A549 (cell line): ENCODE results near the gene RAP2C. TPM values are rescaled to one million over a fixed set of nuclear protein-coding genes. Genes with fewer than 3 reads are reported as not detected.

ENCODE experiments used
- ATAC-seq, 2 experiments: fragments of 200-7000 bp in 1 of 2; fragments of >200 bp in 1 of 2; cut with Nextera tagmentation in 1 of 2; cut with Tn5 transposase in 1 of 2; 3 replicates each; pipeline versions ENCODE4 v1.8.0 to v1.9.1; 2018 to 2020; ENCODE audit warnings: mild to moderate bottlenecking in 1 of 2, moderate library complexity in 1 of 2
- CTCF ChIA-PET: fragments of 300-600 bp; sonication (Branson Sonifier 250); formaldehyde crosslinking; extraction: SDS; loops from one replicate; lab custom pipeline; 2021; ENCODE audit warnings: antibody characterized with exemption, inconsistent platforms; lab: Yijun Ruan, JAX
- POLR2A ChIA-PET: fragments of 350-600 bp; formaldehyde crosslinking; extraction: SDS; loops from one replicate; lab custom pipeline; 2021; ENCODE audit warnings: antibody characterized with exemption, inconsistent platforms; lab: Yijun Ruan, JAX
- DNase-seq, 2 experiments: peaks; one replicate each; pipeline versions ENCODE4 v3.0.0 to v3.0.0-alpha.2; 2011 to 2016; ENCODE audit warnings: low read depth in 1 of 2, low spot score in 1 of 2
- FAIRE-seq: peaks from 2 replicates; lab custom pipeline; 2011; peaks lifted over from hg19 to GRCh38; lab: Jason Lieb, UNC
- H3K27ac ChIP-seq, 2 experiments: fragments of >200 bp; sonication (Bioruptor Twin); formaldehyde crosslinking; 3 replicates each; pipeline ENCODE4 v1.5.1; 2016 to 2017
- H3K4me1 ChIP-seq: fragments of >200 bp; sonication (Bioruptor Twin); formaldehyde crosslinking; 3 replicates; pipeline ENCODE4 v1.6.1; 2016
- H3K4me2 ChIP-seq: fragments of >200 bp; sonication (Bioruptor Twin); formaldehyde crosslinking; 3 replicates; pipeline ENCODE4 v1.6.1; 2016
- H3K4me3 ChIP-seq: fragments of >200 bp; sonication (Bioruptor Twin); formaldehyde crosslinking; 3 replicates; pipeline ENCODE4 v1.5.1; 2016
- H3K9me3 ChIP-seq: fragments of >200 bp; sonication (Bioruptor Twin); formaldehyde crosslinking; 3 replicates; pipeline ENCODE4 v1.6.1; 2016
- ATOH8 ChIP-seq: fragments of 250-450 bp; sonication (Bioruptor Pico); IDR thresholded peaks from 2 replicates; pipeline ENCODE4 v1.5.0; 2020; ENCODE audit warnings: low read depth, mild to moderate bottlenecking, moderate library complexity
- BHLHE40 ChIP-seq: IDR thresholded peaks from 2 replicates; pipeline ENCODE4 v1.6.1; 2012; ENCODE audit warnings: low read depth, low read length, inconsistent platforms
- CHD2 ChIP-seq: fragments of 150-350 bp; IDR thresholded peaks from 2 replicates; pipeline ENCODE4 v1.6.1; 2014; ENCODE audit warnings: low read length; ENCODE audit not compliant: partially characterized antibody
- CTCF ChIP-seq: fragments of >200 bp; sonication (Bioruptor Twin); formaldehyde crosslinking; IDR thresholded peaks from 3 replicates; pipeline ENCODE4 v1.5.1; 2016
- EHMT2 ChIP-seq: fragments of 200-600 bp; sonication (generic); IDR thresholded peaks from 2 replicates; pipeline ENCODE4 v1.6.1; 2016; ENCODE audit warnings: antibody characterized with exemption, low read depth, mild to moderate bottlenecking, moderate library complexity
- ELK1 ChIP-seq: fragments of 150-350 bp; IDR thresholded peaks from 2 replicates; pipeline ENCODE4 v1.6.1; 2014; ENCODE audit warnings: low read depth, mild to moderate bottlenecking, low read length
- ESRRA ChIP-seq: fragments of 150-350 bp; IDR thresholded peaks from 2 replicates; pipeline ENCODE4 v1.6.1; 2014; ENCODE audit warnings: mild to moderate bottlenecking, low read length, borderline replicate concordance
- FOXS1 ChIP-seq: fragments of 250-450 bp; sonication (Bioruptor Pico); IDR thresholded peaks from 2 replicates; pipeline ENCODE4 v1.5.0; 2020; ENCODE audit warnings: mild to moderate bottlenecking, moderate library complexity
- HDAC2 ChIP-seq: fragments of 200-600 bp; sonication (generic); IDR thresholded peaks from 2 replicates; pipeline ENCODE4 v1.6.1; 2016
- HES2 ChIP-seq: fragments of >200 bp; sonication (Bioruptor Twin); formaldehyde crosslinking; IDR thresholded peaks from 2 replicates; pipeline ENCODE4 v1.6.1; 2016
- HMGXB4 ChIP-seq: fragments of 250-450 bp; sonication (Bioruptor Pico); IDR thresholded peaks from 2 replicates; pipeline ENCODE4 v1.5.0; 2021; ENCODE audit warnings: mild to moderate bottlenecking, moderate library complexity, borderline replicate concordance
- HOXA7 ChIP-seq: fragments of 250-450 bp; sonication (Bioruptor Pico); IDR thresholded peaks from 2 replicates; pipeline ENCODE4 v1.5.0; 2020; ENCODE audit warnings: mild to moderate bottlenecking, moderate library complexity
- HOXB13 ChIP-seq: fragments of 250-450 bp; sonication (Bioruptor Pico); IDR thresholded peaks from 2 replicates; pipeline ENCODE4 v1.5.0; 2020; ENCODE audit warnings: low read depth, mild to moderate bottlenecking, moderate library complexity
- JUNB ChIP-seq: fragments of >200 bp; sonication (Bioruptor Twin); formaldehyde crosslinking; IDR thresholded peaks from 2 replicates; pipeline ENCODE4 v1.6.1; 2016
- KDM1A ChIP-seq: fragments of 200-600 bp; sonication (generic); IDR thresholded peaks from 2 replicates; pipeline ENCODE4 v1.6.1; 2016; ENCODE audit warnings: low read depth, mild to moderate bottlenecking
- KDM5A ChIP-seq: fragments of 200-600 bp; sonication (generic); IDR thresholded peaks from 2 replicates; pipeline ENCODE4 v1.6.1; 2016; ENCODE audit warnings: antibody characterized with exemption, mild to moderate bottlenecking
- NPAS2 ChIP-seq: fragments of 250-450 bp; sonication (Bioruptor Pico); IDR thresholded peaks from 2 replicates; pipeline ENCODE4 v1.8.0; 2022; ENCODE audit warnings: mild to moderate bottlenecking, moderate library complexity, borderline replicate concordance
- PBX3 ChIP-seq: IDR thresholded peaks from 2 replicates; pipeline ENCODE4 v1.6.1; 2012
- PHF8 ChIP-seq: fragments of 200-600 bp; sonication (generic); IDR thresholded peaks from 2 replicates; pipeline ENCODE4 v1.6.1; 2016; ENCODE audit warnings: low read depth, mild to moderate bottlenecking, antibody characterized with exemption, moderate library complexity, borderline replicate concordance
- RAD21 ChIP-seq, 2 experiments: fragments of >200 bp in 1 of 2; sonication (Bioruptor Twin) in 1 of 2; formaldehyde crosslinking in 1 of 2; IDR thresholded peaks in 1 of 2; conservative IDR thresholded peaks in 1 of 2; 2 replicates in 1 of 2; 3 replicates in 1 of 2; pipeline ENCODE4 v1.6.1; 2012 to 2018; ENCODE audit warnings: inconsistent platforms in 1 of 2
- RARB ChIP-seq: fragments of 250-450 bp; sonication (Bioruptor Pico); IDR thresholded peaks from 2 replicates; pipeline ENCODE4 v1.8.0; 2021; ENCODE audit warnings: mild to moderate bottlenecking, moderate library complexity
- RNF2 ChIP-seq: fragments of 200-600 bp; sonication (generic); IDR thresholded peaks from 2 replicates; pipeline ENCODE4 v1.6.1; 2016; ENCODE audit warnings: low read depth, mild to moderate bottlenecking, antibody characterized with exemption, moderate library complexity, borderline replicate concordance
- SMC3 ChIP-seq: fragments of >200 bp; sonication (Bioruptor Twin); formaldehyde crosslinking; IDR thresholded peaks from 3 replicates; pipeline ENCODE4 v1.6.1; 2018; ENCODE audit warnings: inconsistent platforms
- SREBF2 ChIP-seq: fragments of 450-650 bp; IDR thresholded peaks from 2 replicates; pipeline ENCODE4 v1.6.1; 2014; ENCODE audit warnings: mild to moderate bottlenecking, moderate library complexity
- TP53 ChIP-seq: fragments of 250-450 bp; sonication (Bioruptor Pico); IDR thresholded peaks from 2 replicates; pipeline ENCODE4 v1.5.0; 2021; ENCODE audit warnings: mild to moderate bottlenecking, moderate library complexity
- ZFP36 ChIP-seq: fragments of 450-650 bp; IDR thresholded peaks from 2 replicates; pipeline ENCODE4 v1.6.1; 2014; ENCODE audit warnings: borderline replicate concordance; ENCODE audit not compliant: partially characterized antibody
- WGBS: methylation state at CpG from one replicate; pipeline ENCODE4 v1.1.6; 2017; ENCODE audit errors: missing lambda C conversion rate; 5-methylcytosine and 5-hydroxymethylcytosine counted together
- polyA plus RNA-seq, 4 experiments: library from polyadenylated mRNA; depleted of rRNA in 3 of 4; stranded (reverse); fragments of >200 nt; fragmentation: RNase III in 1 of 4; extraction: RNeasy Plus Mini Kit Qiagen cat#74134 plus additional on column Dnase treatment in 1 of 4; gene quantifications; 2 replicates in 3 of 4; 3 replicates in 1 of 4; pipeline ENCODE4 v1.2.3, GENCODE V29; 2011 to 2017

RAP2C gene
- polyA plus RNA-seq, 2 of the 4 experiments (the other 2 are of a cell fraction), result 25.8 to 27.2 TPM

- 0% methylated on average over 1 of the region's 1 CpG for WGBS
- no peak for DNase-seq
- no peak for FAIRE-seq
- no peak for ATAC-seq
- Histone ChIP-seq H3K9me3 (no peaks in the 10 kb centered on the region), H3K4me3 (no peak overlapping the region), H3K27ac (no peak overlapping the region), H3K4me2 (no peak overlapping the region), H3K4me1 (no peaks in the 10 kb centered on the region)
- no peak for TF ChIP-seq RNF2
- no peak for TF ChIP-seq NPAS2 (CRISPR knock-in tag)
- TF ChIP-seq KDM1A, result no peak
- TF ChIP-seq HES2, result no peak
- TF ChIP-seq ZFP36, result no peak
- TF ChIP-seq ELK1, result no peak
- TF ChIP-seq ATOH8 (CRISPR knock-in tag), result no peak
- CTCF ChIA-PET, result no interaction called here
- POLR2A ChIA-PET, result no interaction called here
Observed at GRCh38 chrX:132173647-132174046, 45.6 kb downstream of the RAP2C start.

- CTCF ChIA-PET, result no interaction called here
- no peak for FAIRE-seq
Observed at GRCh38 chrX:132171881-132172280, 47.4 kb downstream of the RAP2C start.

GRCh38 chrX:132171478-132171877 lies 47.8 kb downstream of the RAP2C start:
- H3K9me3 ChIP-seq, result no peaks in the 10 kb centered on the region
- no peak overlapping the region for H3K27ac ChIP-seq
- H3K4me2 ChIP-seq, result no peak overlapping the region
- H3K4me3 ChIP-seq, result no peak overlapping the region
- ChIA-PET CTCF (no interaction called here), POLR2A (no interaction called here)
- no peaks in the 10 kb centered on the region for H3K4me1 ChIP-seq
- TF ChIP-seq FOXS1 (CRISPR knock-in tag) (no peak), EHMT2 (no peak), HOXA7 (no peak), NPAS2 (CRISPR knock-in tag) (no peak), CHD2 (no peak), PBX3 (no peak), HMGXB4 (CRISPR knock-in tag) (no peak), HDAC2 (no peak), RAD21 (conservative IDR thresholded peaks at IDR 0.05 in 1 of 2, IDR thresholded peaks at IDR 0.05 in 1 of 2) (no peak), ESRRA (no peak), RARB (CRISPR knock-in tag) (no peak), SMC3 (no peak), JUNB (no peak)
- FAIRE-seq (no peak), ATAC-seq (0 out of 6 replicates have a peak, but pooled peaks of 1 of the 2 experiments have one; percentile 33), DNase-seq (peak in 1 of 2 experiments; percentile 11)
- 18% methylated on average over 3 of the region's 3 CpGs for WGBS

More at GRCh38 chrX:132171881-132172280, 47.4 kb downstream of the RAP2C start:
- H3K4me1 ChIP-seq, result no peaks in the 10 kb centered on the region
- TF ChIP-seq TP53 (CRISPR knock-in tag) (no peak), BHLHE40 (no peak), RNF2 (no peak), HOXA7 (no peak), KDM5A (no peak), FOXS1 (CRISPR knock-in tag) (no peak), SREBF2 (no peak), CTCF (no peak), HOXB13 (no peak), PHF8 (no peak)
- H3K4me2 ChIP-seq, result no peak overlapping the region
- ATAC-seq (no peak), DNase-seq (no peak)
- H3K9me3 ChIP-seq, result no peaks in the 10 kb centered on the region
- H3K4me3 ChIP-seq, result no peak overlapping the region
- no peak overlapping the region for H3K27ac ChIP-seq
- POLR2A ChIA-PET, result no interaction called here
- WGBS, result 69% methylated on average over 3 of the region's 3 CpGs
